GM12878 (cell line): ENCODE data around the gene OR1N1. TPM values are rescaled to one million over a fixed set of nuclear protein-coding genes. Genes with fewer than 3 reads are reported as not detected.
A peak's percentile ranks its signal among the peaks of the same experiment; 100 is the strongest.

Experiments
- ATAC-seq: fragments of 200-7000 bp; cut with Tn5 transposase; 3 replicates; pipeline ENCODE4 v1.9.1; 2020; ENCODE audit warnings: mild to moderate bottlenecking, moderate library complexity
- BruUV-seq: library from RNA; stranded (reverse); fragments of 400-500 nt; replicated peaks from 2 replicates; lab custom pipeline; 2021; lab: Mats Ljungman, UMichigan
- CTCF ChIA-PET: fragments of 300-600 bp; sonication (Branson Sonifier 250); formaldehyde crosslinking; extraction: SDS; loops from one replicate; lab custom pipeline; 2021; ENCODE audit warnings: inconsistent platforms; lab: Yijun Ruan, JAX
- POLR2A ChIA-PET: fragments of 350-600 bp; formaldehyde crosslinking; extraction: SDS; loops from one replicate; lab custom pipeline; 2021; ENCODE audit warnings: inconsistent platforms; lab: Charles Lee
- RAD21 ChIA-PET: fragments of 300-600 bp; sonication (Branson Sonifier 250); formaldehyde crosslinking; loops from one replicate; lab custom pipeline; 2023; ENCODE audit warnings: antibody characterized with exemption; ENCODE audit not compliant: unreplicated experiment; lab: Charles Lee
- SMC1A ChIA-PET: fragments of 300-600 bp; sonication (Branson Sonifier 250); formaldehyde crosslinking; loops from one replicate; lab custom pipeline; 2023; ENCODE audit not compliant: unreplicated experiment, uncharacterized antibody; lab: Charles Lee
- DNase-seq: peaks from one replicate; pipeline ENCODE4 v3.0.0-alpha.2; 2011; ENCODE audit warnings: low read depth, low spot score
- FAIRE-seq: peaks from 3 replicates; lab custom pipeline; 2011; peaks lifted over from hg19 to GRCh38; lab: Jason Lieb, UNC
- H2AFZ ChIP-seq: 2 replicates; pipeline ENCODE4 v1.6.0; 2011; ENCODE audit warnings: low read depth, low read length, control low read depth; ENCODE audit not compliant: control insufficient read depth
- H3K27ac ChIP-seq: 2 replicates; pipeline ENCODE4 v1.5.1; 2011; ENCODE audit warnings: control low read depth; ENCODE audit not compliant: control insufficient read depth, insufficient read depth
- H3K27me3 ChIP-seq, 2 experiments: replicated peaks in 1 of 2; 2 replicates each; pipeline versions ENCODE4 v1.6.0 to v1.6.1; 2011; ENCODE audit warnings: low read length in 1 of 2; ENCODE audit not compliant: control insufficient read depth in 2 of 2, insufficient read depth in 2 of 2
- H3K36me3 ChIP-seq, 2 experiments: 2 replicates each; pipeline ENCODE4 v1.5.1; 2011; ENCODE audit warnings: low read length in 1 of 2; ENCODE audit not compliant: control insufficient read depth in 2 of 2, insufficient read depth in 2 of 2
- H3K4me1 ChIP-seq: 2 replicates; pipeline ENCODE4 v1.6.1; 2011; ENCODE audit warnings: mild to moderate bottlenecking, low read length, moderate library complexity, mixed read lengths; ENCODE audit not compliant: control insufficient read depth, insufficient read depth
- H3K4me2 ChIP-seq: 2 replicates; pipeline ENCODE4 v1.6.0; 2011; ENCODE audit warnings: control low read depth; ENCODE audit not compliant: control insufficient read depth, insufficient read depth
- H3K4me3 ChIP-seq: fragments of 200-600 bp; sonication (generic); 2 replicates; pipeline ENCODE4 v1.5.1; 2016
- H3K79me2 ChIP-seq: 2 replicates; pipeline ENCODE4 v1.6.0; 2011; ENCODE audit warnings: low read length; ENCODE audit not compliant: control insufficient read depth, insufficient read depth
- H3K9ac ChIP-seq: 2 replicates; pipeline ENCODE4 v1.8.0; 2011; ENCODE audit warnings: low read length, control low read depth, mixed read lengths; ENCODE audit not compliant: control insufficient read depth, insufficient read depth
- H3K9me3 ChIP-seq: replicated peaks from 3 replicates; pipeline ENCODE4 v1.5.1; 2011; ENCODE audit warnings: mild to moderate bottlenecking, low read length; ENCODE audit not compliant: control insufficient read depth, insufficient read depth
- H4K20me1 ChIP-seq: 2 replicates; pipeline ENCODE4 v1.6.0; 2011; ENCODE audit not compliant: control insufficient read depth, insufficient read depth
- BRCA1 ChIP-seq: IDR thresholded peaks from 2 replicates; pipeline ENCODE4 v1.6.1; 2011; ENCODE audit warnings: low read depth, low read length, improper control_type of control experiment
- CEBPZ ChIP-seq: fragments of 150-350 bp; IDR thresholded peaks from 2 replicates; pipeline ENCODE4 v1.6.1; 2016; ENCODE audit warnings: low read depth, low read length
- CHD1 ChIP-seq: IDR thresholded peaks from 2 replicates; pipeline ENCODE4 v1.6.1; 2012; ENCODE audit warnings: low read depth, low read length, improper control_type of control experiment
- NR2F1 ChIP-seq: fragments of 450-650 bp; conservative IDR thresholded peaks from 2 replicates; pipeline ENCODE4 v1.6.1; 2017; ENCODE audit warnings: mild to moderate bottlenecking
- PAX5 ChIP-seq: IDR thresholded peaks from 2 replicates; pipeline ENCODE4 v1.6.1; 2011; ENCODE audit warnings: low read depth, low read length, borderline replicate concordance
- SPI1 ChIP-seq: IDR thresholded peaks from 2 replicates; pipeline ENCODE4 v1.6.1; 2011; ENCODE audit warnings: low read depth, mild to moderate bottlenecking, low read length, moderate library complexity, borderline replicate concordance; ENCODE audit not compliant: insufficient read depth
- ZBTB33 ChIP-seq: fragments of 450-650 bp; IDR thresholded peaks from 2 replicates; pipeline ENCODE4 v1.6.1; 2017; ENCODE audit warnings: mild to moderate bottlenecking
- WGBS: methylation state at CpG from one replicate; pipeline ENCODE4 v1.1.6; 2016; ENCODE audit warnings: low lambda C conversion rate; ENCODE audit not compliant: insufficient replicate concordance, insufficient coverage; ENCODE audit errors: missing lambda C conversion rate; 5-methylcytosine and 5-hydroxymethylcytosine counted together
- in situ Hi-C: fragments of 300-500 bp; cut with MboI; formaldehyde crosslinking; loops from 9 replicates; pipeline ENCODE4 v1.14.3; 2018; ENCODE audit warnings: mixed read lengths
- intact Hi-C: fragments of 100-400 bp; cut with micrococcal nuclease; formaldehyde crosslinking; loops from one replicate; pipeline ENCODE4 v1.14.2; 2022; ENCODE audit not compliant: unreplicated experiment
- polyA plus RNA-seq, 11 experiments: library from polyadenylated mRNA; depleted of rRNA in 4 of 11; unstranded in 6 of 11; stranded (reverse) in 5 of 11; fragments of >200 nt; fragmentation: Nextera tagmentation in 4 of 11; fragmentation: Illumina TruSeq in 1 of 11; extraction: Ambion mirVana in 4 of 11; extraction: Trizol in 1 of 11; gene quantifications; 1 replicate in 1 of 11; 2 replicates in 10 of 11; pipeline versions ENCODE4 v1.2.1 to v1.2.3, GENCODE V29; 2011 to 2016; ENCODE audit warnings: inconsistent platforms in 2 of 11, missing spikeins in 2 of 11, low read depth in 1 of 11
- total RNA-seq, 4 experiments: library from RNA; depleted of rRNA in 3 of 4; stranded (reverse); fragments of >200 nt in 3 of 4; fragmentation: Illumina TruSeq in 1 of 4; extraction: Trizol in 1 of 4; gene quantifications; 2 replicates each; pipeline versions ENCODE4 v1.2.1 to v1.2.3, GENCODE V29; 2013 to 2021

The OR1N1 gene
- total and polyA plus RNA-seq, 10 of the 15 experiments (the other 5 are each of a cell fraction or from before 2014, with no cell fraction given), result not detected

- FAIRE-seq, result no peak
- in situ Hi-C loops (no loop called here), intact Hi-C loops (no loop called here)
- no peak overlapping the region for H3K4me3 ChIP-seq
- no peak for ATAC-seq
- no peak overlapping the region for H3K27ac ChIP-seq
- H4K20me1 ChIP-seq, result no peaks in the 10 kb centered on the region
- ChIA-PET CTCF (interaction anchor here (0.7 kb wide), 1 partner anchor 810 kb away, joined by 3 read pairs; no protein-coding TSS in a partner anchor), POLR2A (no interaction called here), RAD21 (no interaction called here), SMC1A (no interaction called here)
- BruUV-seq, result no TSS peak
- H3K27me3 ChIP-seq, result no peaks in the 10 kb centered on the region
- no peak overlapping the region for H3K4me2 ChIP-seq
- DNase-seq, result no peak
- no peaks in the 10 kb centered on the region for H3K36me3 ChIP-seq
- WGBS, result 53% methylated on average over 4 of the region's 4 CpGs
- H3K9ac ChIP-seq, result no peak overlapping the region
- TF ChIP-seq NR2F1, result no peak
- TF ChIP-seq PAX5, result no peak
- no peak for TF ChIP-seq BRCA1
- no peak for TF ChIP-seq ZBTB33
- H3K79me2 ChIP-seq, result no peaks in the 10 kb centered on the region
- no peaks in the 10 kb centered on the region for H3K9me3 ChIP-seq
- no peak overlapping the region for H2AFZ ChIP-seq
- H3K4me1 ChIP-seq, result no peaks in the 10 kb centered on the region
Observed at GRCh38 chr9:122561446-122561845, 34.4 kb upstream of the OR1N1 start.

- no TSS peak for BruUV-seq
- WGBS, result 44% methylated on average over 2 of the region's 2 CpGs
- Histone ChIP-seq H3K4me1 (no peaks in the 10 kb centered on the region), H3K36me3 (no peaks in the 10 kb centered on the region), H3K4me3 (no peak within 1 kb of the TSS), H3K4me2 (no peak within 1 kb of the TSS), H3K9me3 (no peaks in the 10 kb centered on the region), H2AFZ (no peak within 1 kb of the TSS), H3K9ac (no peak within 1 kb of the TSS), H3K27me3 (no peaks in the 10 kb centered on the region), H3K79me2 (no peaks in the 10 kb centered on the region), H4K20me1 (no peaks in the 10 kb centered on the region), H3K27ac (no peak within 1 kb of the TSS)
- SMC1A ChIA-PET, result no interaction called here
- POLR2A ChIA-PET, result no interaction called here
- no peak for DNase-seq
- intact Hi-C loops, result no loop called here
- CTCF ChIA-PET, result no interaction called here
- in situ Hi-C loops, result no loop called here
- no peak for ATAC-seq
- RAD21 ChIA-PET, result no interaction called here
- TF ChIP-seq CHD1, result no peak
- TF ChIP-seq SPI1, result peak; percentile 19; the same call in 1 of the 2 replicates
- TF ChIP-seq CEBPZ, result no peak
- FAIRE-seq, result no peak
Observed at GRCh38 chr9:122552812-122553211, 25.7 kb upstream of the OR1N1 start, which contains the start of gene OR1N2. Gene OR1N2 (plus strand): TSS chr9:122553112. CDS start chr9:122553212, 100 bp downstream.
